Measurements from ENCODE around the gene GTF2IRD1.

GTF2IRD1 gene

GRCh38 chr7:74567318-74567668, 113.6 kb downstream of the GTF2IRD1 start:
- no peak for TF ChIP-seq CTCF (IDR thresholded peaks at IDR 0.05)
- DNase-seq: no peak
- Mint-ChIP-seq H3K36me3 (ENCODE audit: low read depth) (peaks cover 36% of the 10 kb centered on the region), H3K4me1 (peaks cover 37% of the 10 kb centered on the region), H3K27ac (peak overlapping the region; percentile 76), H3K4me3 (no peak overlapping the region), H3K27me3 (ENCODE audit: low read depth, poor library complexity) (no peaks in the 10 kb centered on the region), H3K9me3 (no peaks in the 10 kb centered on the region)

DNA sequence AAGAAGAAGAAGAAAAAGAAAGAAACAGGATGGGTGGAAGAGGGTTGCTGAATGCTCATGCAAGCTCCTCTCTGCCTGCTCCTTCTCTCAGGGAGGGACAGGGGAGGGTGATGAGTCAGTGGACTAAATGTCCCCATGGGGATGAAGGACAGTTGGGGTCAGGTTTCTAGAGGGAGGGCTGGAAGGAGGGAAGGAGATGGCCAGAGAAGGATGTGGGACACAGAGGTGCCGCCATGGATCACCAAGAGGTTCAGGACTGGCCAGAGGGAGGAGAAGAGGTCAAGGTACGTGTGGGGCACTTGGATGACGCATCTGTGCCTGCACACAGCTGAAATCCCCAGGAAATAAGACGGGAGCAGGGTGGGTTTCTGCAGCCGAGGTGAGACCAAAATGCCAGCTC, 115.0 kb downstream of the GTF2IRD1 start:
- H3K4me3 Mint-ChIP-seq: no peak overlapping the region
- TF ChIP-seq CTCF (IDR thresholded peaks at IDR 0.05): no peak
- DNase-seq: no peak
- peak overlapping the region; percentile 75 for H3K27ac Mint-ChIP-seq
- no peaks in the 10 kb centered on the region for H3K9me3 Mint-ChIP-seq
- peaks cover 42% of the 10 kb centered on the region for H3K4me1 Mint-ChIP-seq
- H3K36me3 Mint-ChIP-seq (ENCODE audit: low read depth): peaks cover 32% of the 10 kb centered on the region
- H3K27me3 Mint-ChIP-seq (ENCODE audit: low read depth, poor library complexity): no peaks in the 10 kb centered on the region

DNA sequence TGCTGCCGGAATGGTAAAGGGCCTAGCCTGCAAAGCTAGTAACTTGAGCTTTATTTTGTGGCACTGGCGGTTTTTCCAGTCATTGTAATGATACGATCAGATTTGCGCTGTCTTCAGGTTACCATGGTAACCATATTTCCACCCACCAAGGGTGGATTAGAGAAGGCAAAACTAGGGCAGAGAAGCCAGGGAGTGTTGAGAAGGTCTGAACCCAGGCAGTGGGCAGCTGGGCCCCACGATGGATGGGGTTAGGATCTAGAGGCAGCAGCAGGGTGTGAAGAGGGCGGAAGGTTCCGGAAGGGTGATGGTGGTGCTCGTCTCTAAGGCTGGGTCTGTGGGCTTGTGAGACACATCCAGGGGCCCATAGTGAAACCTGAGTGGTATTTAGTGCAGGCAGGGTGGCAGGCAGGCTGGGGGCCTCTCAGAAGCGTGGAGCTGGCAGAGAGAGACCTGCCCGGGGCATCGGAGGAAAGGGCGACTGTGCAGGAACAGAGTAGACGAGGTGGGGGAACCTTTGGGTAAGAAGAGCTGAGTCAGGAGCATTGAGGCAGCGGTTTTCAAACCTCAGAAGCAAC, 115.9 kb downstream of the GTF2IRD1 start:
- Mint-ChIP-seq H3K27me3 (ENCODE audit: low read depth, poor library complexity) (no peaks in the 10 kb centered on the region), H3K9me3 (no peaks in the 10 kb centered on the region), H3K27ac (peak overlapping the region; percentile 98), H3K4me1 (peaks cover 42% of the 10 kb centered on the region), H3K36me3 (ENCODE audit: low read depth) (peaks cover 32% of the 10 kb centered on the region), H3K4me3 (no peak overlapping the region)
- DNase-seq: no peak
- TF ChIP-seq CTCF (IDR thresholded peaks at IDR 0.05): no peak

- peak overlapping the region; percentile 45 for H3K27ac Mint-ChIP-seq
- peaks cover 3% of the 10 kb centered on the region for H3K9me3 Mint-ChIP-seq
- H3K36me3 Mint-ChIP-seq (ENCODE audit: low read depth): peaks cover 41% of the 10 kb centered on the region
- TF ChIP-seq CTCF (IDR thresholded peaks at IDR 0.05): no peak
- H3K4me1 Mint-ChIP-seq: peaks cover 42% of the 10 kb centered on the region
- no peak for DNase-seq
- H3K4me3 Mint-ChIP-seq: no peak overlapping the region
- H3K27me3 Mint-ChIP-seq (ENCODE audit: low read depth, poor library complexity): no peaks in the 10 kb centered on the region
Measured at GRCh38 chr7:74570533-74571156, 116.9 kb downstream of the GTF2IRD1 start.

- H3K4me3 Mint-ChIP-seq: no peak overlapping the region
- H3K9me3 Mint-ChIP-seq: peaks cover 3% of the 10 kb centered on the region
- peaks cover 37% of the 10 kb centered on the region for H3K36me3 Mint-ChIP-seq (ENCODE audit: low read depth)
- no peak for DNase-seq
- peak overlapping the region; percentile 92 for H3K27ac Mint-ChIP-seq
- TF ChIP-seq CTCF (IDR thresholded peaks at IDR 0.05): no peak
- H3K4me1 Mint-ChIP-seq: peaks cover 33% of the 10 kb centered on the region
- no peaks in the 10 kb centered on the region for H3K27me3 Mint-ChIP-seq (ENCODE audit: low read depth, poor library complexity)
Measured at GRCh38 chr7:74572301-74572979, 118.7 kb downstream of the GTF2IRD1 start.

Measured in nephron progenitor cell (in vitro differentiated cells).